Ascending aorta (tissue), 2 donors: ENCODE results near the gene PLD3. TPM values are rescaled to one million over a fixed set of nuclear protein-coding genes. Genes with fewer than 3 reads are reported as not detected.

Experiments
- DNase-seq, 2 donors: peaks; one replicate each; pipeline ENCODE4 v3.0.0-alpha.2; 2019; ENCODE audit warnings: low spot score in 2 of 2
- H3K27ac ChIP-seq, 2 donors: fragments of 200-600 bp; sonication (generic); one replicate each; pipeline ENCODE4 v1.5.1; 2016 to 2017; ENCODE audit warnings: mild to moderate bottlenecking in 1 of 2
- H3K27me3 ChIP-seq: fragments of 200-600 bp; sonication (generic); one replicate; pipeline ENCODE4 v1.5.1; 2017
- H3K36me3 ChIP-seq, 2 donors: fragments of 200-600 bp; sonication (generic); one replicate each; pipeline ENCODE4 v1.5.1; 2016
- H3K4me1 ChIP-seq, 2 donors: fragments of 200-600 bp; sonication (generic); one replicate each; pipeline ENCODE4 v1.5.1; 2016 to 2017; ENCODE audit warnings: mild to moderate bottlenecking in 1 of 2
- H3K4me3 ChIP-seq, 2 donors: fragments of 200-600 bp; sonication (generic); one replicate each; pipeline ENCODE4 v1.5.1; 2016 to 2017; ENCODE audit warnings: mild to moderate bottlenecking in 1 of 2
- H3K9me3 ChIP-seq, 2 donors: fragments of 200-600 bp; sonication (generic); one replicate each; pipeline ENCODE4 v1.5.1; 2016
- intact Hi-C: fragments of 100-400 bp; cut with DNase I; formaldehyde crosslinking; loops from one replicate; pipeline ENCODE4 v1.15.1; 2023
- total RNA-seq: library from RNA; depleted of rRNA; stranded (reverse); fragments of >200 nt; gene quantifications from one replicate; pipeline ENCODE4 v1.1.0, GENCODE V29; 2016
- TF ChIP-seq, protein P1 (sequence below), 3 experiments: fragments of 200-600 bp in 2 of 3; fragments of 450-650 bp in 1 of 3; sonication (generic) in 2 of 3; IDR thresholded peaks; one replicate each; pipeline ENCODE4 v1.5.1; 2016 to 2019; ENCODE audit warnings: antibody characterized with exemption in 3 of 3, mild to moderate bottlenecking in 1 of 3, moderate library complexity in 1 of 3

The PLD3 gene
- total RNA-seq, 1 donor from 2014 or later, result 345 TPM

DNA sequence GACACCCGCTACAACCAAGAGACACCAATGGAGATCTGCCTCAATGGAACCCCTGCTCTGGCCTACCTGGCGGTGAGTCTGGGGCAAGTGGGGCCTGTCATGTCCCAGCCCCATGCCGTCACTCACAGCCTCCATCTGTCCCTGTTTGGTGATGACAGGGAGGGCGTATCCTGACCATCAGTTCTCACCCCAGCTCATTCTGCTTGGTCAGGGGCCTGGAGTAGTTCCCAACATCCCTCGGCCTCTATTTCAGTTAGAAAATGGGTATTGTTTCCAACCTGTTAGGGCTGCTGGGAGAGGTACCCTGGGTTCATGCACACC, 23.3 kb downstream of the PLD3 start:
- peaks cover 69 to 92% of the 10 kb centered on the region in 2 donors for H3K36me3 ChIP-seq
- DNase-seq, result no peak
- no peaks in the 10 kb centered on the region for H3K4me1 ChIP-seq
- H3K27ac ChIP-seq, result no peak overlapping the region
- TF ChIP-seq, protein P1, sequence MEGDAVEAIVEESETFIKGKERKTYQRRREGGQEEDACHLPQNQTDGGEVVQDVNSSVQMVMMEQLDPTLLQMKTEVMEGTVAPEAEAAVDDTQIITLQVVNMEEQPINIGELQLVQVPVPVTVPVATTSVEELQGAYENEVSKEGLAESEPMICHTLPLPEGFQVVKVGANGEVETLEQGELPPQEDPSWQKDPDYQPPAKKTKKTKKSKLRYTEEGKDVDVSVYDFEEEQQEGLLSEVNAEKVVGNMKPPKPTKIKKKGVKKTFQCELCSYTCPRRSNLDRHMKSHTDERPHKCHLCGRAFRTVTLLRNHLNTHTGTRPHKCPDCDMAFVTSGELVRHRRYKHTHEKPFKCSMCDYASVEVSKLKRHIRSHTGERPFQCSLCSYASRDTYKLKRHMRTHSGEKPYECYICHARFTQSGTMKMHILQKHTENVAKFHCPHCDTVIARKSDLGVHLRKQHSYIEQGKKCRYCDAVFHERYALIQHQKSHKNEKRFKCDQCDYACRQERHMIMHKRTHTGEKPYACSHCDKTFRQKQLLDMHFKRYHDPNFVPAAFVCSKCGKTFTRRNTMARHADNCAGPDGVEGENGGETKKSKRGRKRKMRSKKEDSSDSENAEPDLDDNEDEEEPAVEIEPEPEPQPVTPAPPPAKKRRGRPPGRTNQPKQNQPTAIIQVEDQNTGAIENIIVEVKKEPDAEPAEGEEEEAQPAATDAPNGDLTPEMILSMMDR (IDR thresholded peaks at IDR 0.05), result no peak
- H3K9me3 ChIP-seq, result no peaks in the 10 kb centered on the region
- H3K27me3 ChIP-seq, result no peaks in the 10 kb centered on the region
- H3K4me3 ChIP-seq, result no peak overlapping the region
- intact Hi-C loops, result no loop called here

DNA sequence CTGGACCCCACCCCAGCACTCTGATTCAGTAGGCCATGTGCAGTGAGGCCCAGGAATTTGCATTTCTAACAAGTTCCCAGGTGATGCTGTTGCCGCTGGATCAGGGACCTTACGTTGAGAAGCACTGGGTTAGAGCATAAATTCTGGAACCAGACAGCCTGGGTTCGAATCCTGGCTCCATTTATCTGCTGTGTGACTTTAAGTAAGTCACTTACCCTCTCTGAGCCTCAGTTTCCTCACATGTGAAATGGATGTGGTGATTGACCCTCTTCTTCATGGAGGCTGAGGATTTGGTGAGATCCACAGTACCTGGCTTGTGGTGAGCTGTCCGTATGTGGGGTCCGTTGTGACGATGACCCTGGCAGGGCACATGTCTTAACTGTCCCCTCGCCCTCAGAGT, 25.6 kb downstream of the PLD3 start:
- intact Hi-C loops, result no loop called here
- no peak for DNase-seq
- no peaks in the 10 kb centered on the region for H3K27me3 ChIP-seq
- no peaks in the 10 kb centered on the region for H3K4me1 ChIP-seq
- H3K27ac ChIP-seq, result no peak overlapping the region
- peaks cover 61 to 89% of the 10 kb centered on the region in 2 donors for H3K36me3 ChIP-seq
- no peaks in the 10 kb centered on the region for H3K9me3 ChIP-seq
- TF ChIP-seq, protein P1 (IDR thresholded peaks at IDR 0.05), result no peak
- no peak overlapping the region for H3K4me3 ChIP-seq

DNA sequence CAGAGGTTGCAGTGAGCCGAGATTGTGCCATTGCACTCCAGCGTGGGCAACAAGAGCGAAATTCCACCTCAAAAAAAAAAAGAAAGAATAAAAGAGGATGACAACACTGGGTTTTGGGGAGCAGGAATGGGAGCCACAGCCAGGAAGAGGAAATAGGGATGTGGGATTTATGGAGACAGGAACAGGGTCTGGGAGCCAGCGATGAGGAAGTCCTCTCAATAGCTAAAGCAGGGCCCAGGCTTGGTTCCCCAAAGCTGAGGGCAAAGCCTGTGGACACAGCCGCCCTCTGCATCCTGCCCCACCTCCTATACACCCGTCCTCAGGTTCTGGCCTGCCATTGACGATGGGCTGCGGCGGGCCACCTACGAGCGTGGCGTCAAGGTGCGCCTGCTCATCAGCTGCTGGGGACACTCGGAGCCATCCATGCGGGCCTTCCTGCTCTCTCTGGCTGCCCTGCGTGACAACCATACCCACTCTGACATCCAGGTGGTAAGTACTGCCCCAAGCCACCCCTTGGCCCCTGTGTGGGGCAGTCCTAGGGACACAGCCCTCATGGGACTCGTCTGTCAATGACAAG, 27.9 kb downstream of the PLD3 start:
- H3K36me3 ChIP-seq, result peaks cover 58 to 76% of the 10 kb centered on the region in 2 donors
- H3K4me1 ChIP-seq, result no peaks in the 10 kb centered on the region
- no peak overlapping the region for H3K27ac ChIP-seq
- H3K27me3 ChIP-seq, result no peaks in the 10 kb centered on the region
- TF ChIP-seq, protein P1 (IDR thresholded peaks at IDR 0.05), result no peak
- no peak for DNase-seq
- H3K9me3 ChIP-seq, result no peaks in the 10 kb centered on the region
- no peak overlapping the region for H3K4me3 ChIP-seq
- intact Hi-C loops, result no loop called here

DNA sequence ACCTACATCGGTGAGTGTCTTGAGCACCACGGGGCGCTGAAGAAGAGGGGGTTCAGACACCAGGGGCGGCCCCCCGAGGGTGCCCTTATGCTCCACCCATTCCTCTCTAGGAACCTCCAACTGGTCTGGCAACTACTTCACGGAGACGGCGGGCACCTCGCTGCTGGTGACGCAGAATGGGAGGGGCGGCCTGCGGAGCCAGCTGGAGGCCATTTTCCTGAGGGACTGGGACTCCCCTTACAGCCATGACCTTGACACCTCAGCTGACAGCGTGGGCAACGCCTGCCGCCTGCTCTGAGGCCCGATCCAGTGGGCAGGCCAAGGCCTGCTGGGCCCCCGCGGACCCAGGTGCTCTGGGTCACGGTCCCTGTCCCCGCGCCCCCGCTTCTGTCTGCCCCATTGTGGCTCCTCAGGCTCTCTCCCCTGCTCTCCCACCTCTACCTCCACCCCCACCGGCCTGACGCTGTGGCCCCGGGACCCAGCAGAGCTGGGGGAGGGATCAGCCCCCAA, 29.4 kb downstream of the PLD3 start:
- intact Hi-C loops, result no loop called here
- no peak for DNase-seq
- H3K27ac ChIP-seq, result no peak overlapping the region
- no peak overlapping the region for H3K4me3 ChIP-seq
- H3K4me1 ChIP-seq, result no peaks in the 10 kb centered on the region
- TF ChIP-seq, protein P1 (IDR thresholded peaks at IDR 0.05), result no peak
- H3K27me3 ChIP-seq, result no peaks in the 10 kb centered on the region
- H3K9me3 ChIP-seq, result no peaks in the 10 kb centered on the region
- H3K36me3 ChIP-seq, result peaks cover 45 to 61% of the 10 kb centered on the region in 2 donors

DNA sequence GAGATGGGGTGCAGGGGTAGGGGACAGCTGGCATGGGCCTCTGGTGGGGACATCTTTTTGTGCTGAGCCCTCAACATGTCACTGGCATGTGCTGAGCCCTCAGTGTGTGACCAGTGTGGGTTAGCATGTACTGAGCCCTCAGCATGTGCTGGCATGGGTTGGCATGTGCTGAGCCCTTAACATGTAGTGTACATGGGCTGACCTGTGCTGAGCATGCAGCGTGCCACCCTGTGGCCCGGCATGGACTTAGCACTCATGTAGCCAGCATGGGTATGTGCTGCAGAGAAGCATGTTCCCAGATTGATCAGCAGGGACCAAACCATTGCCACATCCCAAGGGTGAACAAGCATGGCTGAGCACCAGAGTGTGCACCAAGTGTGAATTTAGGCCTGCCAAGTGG, 30.0 kb downstream of the PLD3 start:
- no peaks in the 10 kb centered on the region for H3K27me3 ChIP-seq
- H3K27ac ChIP-seq, result no peak overlapping the region
- peaks cover 39 to 56% of the 10 kb centered on the region in 2 donors for H3K36me3 ChIP-seq
- intact Hi-C loops, result no loop called here
- no peaks in the 10 kb centered on the region for H3K9me3 ChIP-seq
- no peaks in the 10 kb centered on the region for H3K4me1 ChIP-seq
- DNase-seq, result no peak
- TF ChIP-seq, protein P1 (IDR thresholded peaks at IDR 0.05), result no peak
- H3K4me3 ChIP-seq, result no peak overlapping the region
